ENCODE data around the gene RIOK3. TPM values are rescaled to one million over a fixed set of nuclear protein-coding genes. Genes with fewer than 3 reads are reported as not detected.

The RIOK3 gene
- total RNA-seq, result 62.6 TPM

GRCh38 chr18:23452728-23453679 lies at the start of gene RIOK3:
Gene RIOK3, plus strand, starts transcription at chr18:23453287. Its CDS starts 153 bp downstream, at chr18:23453440.

GRCh38 chr18:23503038-23503962 lies 50.2 kb downstream of the RIOK3 start, which contains the start of gene RMC1:
Gene RMC1, plus strand, starts transcription at chr18:23503511. Its CDS starts 108 bp downstream, at chr18:23503619.

Small RNA genes lying within 50 kb of the gene (small RNA-seq; reads per million reads assigned to genes)
- not detected for gene AC026634.1 (ENCODE audit: low replicate concordance)
- not detected for gene RF00019 (ENCODE audit: low replicate concordance)

Other genes starting within 250 kb of the RIOK3 start
- 32.6 TPM for gene RMC1, start 50.2 kb downstream of the RIOK3 start, total RNA-seq
- 56.7 TPM for gene NPC1, start 133.2 kb downstream of the RIOK3 start, total RNA-seq
- gene ANKRD29, start 209.6 kb downstream of the RIOK3 start, total RNA-seq, result 5.3 TPM
- 6.6 TPM for gene LAMA3, start 236.2 kb downstream of the RIOK3 start, total RNA-seq